NCI-H128 (cell line): ENCODE measurements around the gene VPS13D.

Source experiments
- DNase-seq: peaks from one replicate; lab custom pipeline; 2025; ENCODE audit not compliant: unreplicated experiment; lab: John Stamatoyannopoulos, UW

Gene VPS13D

GRCh38 chr1:12417389-12417788, 187.6 kb downstream of the VPS13D start:
- no peak for DNase-seq

DNA sequence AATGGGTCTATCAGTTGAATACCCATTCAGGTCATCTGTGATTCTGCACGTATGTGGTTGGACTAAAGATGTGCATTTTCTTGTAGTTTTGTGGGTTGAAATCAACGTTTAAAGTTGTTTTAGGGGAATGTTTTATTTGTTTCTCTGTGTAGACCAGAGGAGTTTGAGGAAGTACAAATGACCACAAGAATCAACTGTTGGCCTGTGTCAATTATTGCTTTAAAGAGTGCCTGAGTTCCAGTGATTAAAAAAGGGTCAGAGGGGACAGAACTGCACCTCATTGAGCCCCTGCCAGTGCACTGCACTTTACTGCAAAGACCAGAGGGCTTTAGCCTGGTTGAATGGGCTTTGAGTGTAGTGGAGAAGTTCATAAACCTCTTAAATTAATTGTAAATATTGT, 190.3 kb downstream of the VPS13D start:
- no peak for DNase-seq

DNA sequence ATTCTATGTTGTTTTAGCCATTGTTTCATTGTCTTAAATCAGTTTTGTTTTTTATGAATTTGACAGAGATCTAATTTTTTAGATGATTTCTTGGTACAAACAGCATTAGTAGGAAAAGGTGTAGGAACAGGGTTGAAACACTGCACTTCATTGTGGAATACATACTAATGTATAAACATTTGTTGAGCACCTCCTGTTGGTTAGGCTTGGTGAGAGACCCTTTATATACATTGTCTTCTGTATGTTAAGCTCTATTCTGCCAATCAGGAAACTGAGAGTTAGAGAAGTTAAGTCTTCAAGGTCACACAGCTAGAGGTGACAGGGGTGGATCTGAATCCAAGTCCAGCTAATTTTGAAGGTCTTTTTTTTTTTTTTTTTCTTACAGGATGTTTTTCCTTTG, 192.7 kb downstream of the VPS13D start:
- no peak for DNase-seq

GRCh38 chr1:12424087-12424529, 194.3 kb downstream of the VPS13D start:
- no peak for DNase-seq

DNA sequence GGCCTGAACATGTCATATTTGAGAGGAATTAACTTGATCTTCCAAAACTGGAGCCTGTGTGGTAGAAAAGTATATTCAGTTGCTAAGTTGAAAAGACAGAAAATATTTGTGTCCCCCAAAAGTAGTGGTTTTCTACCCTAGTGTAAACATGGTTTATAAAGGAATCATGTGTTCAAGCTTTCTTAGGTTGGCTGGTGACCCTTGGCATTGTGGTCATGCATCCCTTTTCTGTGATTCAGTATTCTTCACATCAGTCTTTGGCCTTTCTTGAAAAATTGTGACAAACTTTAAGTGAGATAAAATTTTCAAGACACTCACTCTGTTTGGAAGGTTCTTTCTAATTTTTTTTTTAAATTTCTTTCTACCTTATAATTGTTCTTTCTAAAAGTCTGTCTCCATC, 195.0 kb downstream of the VPS13D start:
- DNase-seq: no peak

GRCh38 chr1:12426030-12426429, 196.2 kb downstream of the VPS13D start:
- no peak for DNase-seq

GRCh38 chr1:12428334-12428733, 198.5 kb downstream of the VPS13D start:
- DNase-seq: no peak

DNA sequence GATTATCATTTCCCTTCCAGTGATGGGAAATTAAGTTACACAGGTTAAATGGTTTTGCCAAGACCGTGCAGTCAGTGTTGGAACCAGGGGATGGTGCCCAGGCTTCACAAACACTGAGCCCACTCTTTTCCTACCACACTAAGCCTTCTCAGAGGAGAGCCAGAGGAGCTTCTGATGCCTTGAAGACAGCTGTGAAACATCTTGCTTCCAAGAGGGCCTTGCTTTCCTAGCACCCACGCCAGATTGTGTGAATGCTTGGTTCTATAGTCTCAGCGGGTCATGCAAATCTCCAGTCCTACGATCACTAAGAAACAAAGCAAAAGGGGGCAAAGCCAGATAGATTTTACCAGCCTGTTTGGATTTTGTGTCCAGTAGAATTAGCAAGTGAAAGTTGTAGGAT, 200.7 kb downstream of the VPS13D start:
- no peak for DNase-seq

GRCh38 chr1:12432897-12433296, 203.1 kb downstream of the VPS13D start:
- DNase-seq: no peak

DNA sequence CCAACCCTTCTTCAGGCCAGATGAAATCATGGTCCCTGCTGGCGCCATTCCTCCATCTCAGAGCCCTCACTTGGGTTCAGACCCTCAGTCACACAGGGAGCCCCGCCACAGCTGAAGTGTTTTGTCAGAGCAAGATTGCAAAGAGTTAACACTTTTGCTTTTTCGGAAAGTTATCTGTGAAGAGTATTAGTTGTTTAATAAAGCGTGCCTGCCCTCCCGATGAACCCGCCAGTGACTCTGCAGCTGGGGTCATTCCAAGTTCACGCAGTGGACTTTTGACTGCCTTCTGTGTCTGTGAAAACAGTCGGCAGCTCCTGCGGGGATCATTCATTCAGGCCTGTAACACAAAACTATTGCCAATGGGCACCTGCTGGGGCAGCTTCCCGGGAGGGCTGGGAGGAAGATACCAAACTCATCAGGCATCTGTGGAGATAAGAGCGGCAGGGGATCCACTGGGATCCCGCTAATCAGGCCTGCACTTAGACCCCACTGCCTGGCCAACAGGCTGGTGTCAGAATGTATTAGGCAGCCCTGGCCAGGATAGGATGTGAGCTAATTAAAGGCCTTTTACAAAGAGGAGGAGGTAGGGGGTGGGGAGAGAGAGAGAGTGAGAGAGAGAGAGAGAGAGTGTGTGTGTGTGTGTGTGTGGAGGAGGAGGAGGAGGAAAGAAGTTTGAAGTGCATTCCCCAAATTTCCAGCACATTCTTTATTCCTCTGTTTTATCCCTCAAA, 203.7 kb downstream of the VPS13D start:
- no peak for DNase-seq

DNA sequence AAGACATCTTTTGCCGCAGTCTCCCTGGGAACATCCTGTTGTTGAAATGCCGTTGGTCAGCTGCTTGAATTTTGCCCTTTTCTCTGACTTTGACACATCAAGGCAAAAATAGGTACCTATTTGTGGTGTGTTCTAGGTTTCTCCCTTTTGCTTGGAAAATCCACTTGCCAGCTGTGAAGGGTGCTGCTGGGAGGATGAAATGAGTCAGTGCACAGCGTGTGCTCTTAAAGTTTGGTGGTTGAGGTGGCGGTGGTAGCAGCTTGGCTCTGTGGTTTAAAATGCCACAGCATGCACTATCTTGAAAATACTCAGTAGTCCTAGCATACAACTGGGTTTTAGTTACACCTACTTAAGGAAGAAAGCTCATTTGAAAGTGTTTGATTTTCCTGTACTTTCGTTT, 204.3 kb downstream of the VPS13D start:
- no peak for DNase-seq

DNA sequence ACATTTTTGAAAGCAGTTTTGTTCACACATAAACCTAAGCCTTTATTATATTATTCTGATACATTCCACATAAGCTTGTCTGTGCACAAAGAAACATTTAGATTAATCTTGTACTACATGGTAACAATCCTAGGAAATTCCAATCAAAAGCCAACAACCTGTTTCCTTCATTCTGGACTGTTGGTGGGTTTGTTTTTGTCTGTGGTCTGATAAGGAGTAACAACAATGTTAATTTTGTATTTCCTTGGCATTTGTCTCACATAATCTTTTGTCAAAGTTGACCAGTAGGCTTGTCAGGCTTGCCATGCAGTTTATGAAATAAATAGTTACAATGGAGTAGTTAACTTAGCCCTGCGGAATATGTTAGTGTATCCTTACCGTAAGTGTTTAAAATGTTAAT, 204.9 kb downstream of the VPS13D start:
- no peak for DNase-seq

DNA sequence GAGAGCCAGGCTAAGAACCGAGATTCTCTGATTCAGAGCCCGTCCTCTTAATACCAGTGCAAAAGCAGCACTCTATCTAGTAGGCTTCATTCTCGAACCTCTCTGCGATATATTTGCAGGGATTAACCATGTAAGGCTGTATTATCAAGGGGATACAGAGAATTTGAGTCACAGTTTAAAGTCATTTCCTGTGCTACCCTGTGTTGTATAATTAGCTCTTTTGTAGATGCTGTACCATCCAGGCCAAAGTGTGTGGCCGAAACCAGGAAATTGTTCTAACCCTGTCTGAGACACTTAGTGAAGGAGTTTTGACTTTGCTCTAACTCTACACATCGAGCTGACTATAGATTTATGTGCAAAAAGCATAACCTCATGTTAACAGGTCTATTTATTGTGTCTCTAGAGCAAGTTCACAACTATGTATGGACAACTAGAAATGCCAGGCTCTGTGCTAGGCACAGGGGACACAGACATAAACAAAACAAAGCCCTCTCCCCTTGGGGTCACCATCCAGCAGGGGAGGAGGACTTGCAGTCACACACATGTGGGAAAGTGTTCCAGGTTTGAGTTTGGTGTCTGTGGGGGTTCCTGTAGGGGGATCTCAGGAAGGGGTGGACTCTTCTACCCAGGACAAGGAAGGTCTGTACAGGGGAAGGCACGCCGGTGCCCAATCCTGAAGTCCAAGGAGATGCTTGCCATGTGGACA, 206.0 kb downstream of the VPS13D start:
- DNase-seq: no peak

- DNase-seq: no peak
Observed at GRCh38 chr1:12436345-12436658, 206.5 kb downstream of the VPS13D start.

GRCh38 chr1:12436817-12437599, 207.2 kb downstream of the VPS13D start:
- no peak for DNase-seq

DNA sequence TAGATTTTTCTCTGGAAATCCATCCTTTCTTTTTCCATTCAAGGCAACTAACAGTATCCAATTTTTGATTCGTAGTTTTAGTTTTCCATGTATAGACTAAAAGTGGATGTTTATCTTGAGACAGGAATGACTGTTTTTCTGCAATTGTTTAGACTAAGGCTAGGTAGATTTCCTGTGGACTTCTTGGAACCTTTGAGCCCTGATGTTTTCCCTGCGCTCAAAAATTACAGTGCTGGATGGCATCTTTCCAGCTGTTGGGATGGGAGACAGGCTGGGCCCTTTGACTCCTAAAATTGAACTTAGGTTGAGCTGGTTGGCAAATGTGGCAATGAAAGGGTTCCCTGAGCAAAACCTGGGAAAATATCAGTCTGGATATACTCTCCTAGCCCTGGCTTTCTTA, 207.8 kb downstream of the VPS13D start:
- no peak for DNase-seq

- DNase-seq: no peak
Observed at GRCh38 chr1:12438349-12438924, 208.6 kb downstream of the VPS13D start.

- no peak for DNase-seq
Observed at GRCh38 chr1:12439073-12439472, 209.2 kb downstream of the VPS13D start.

DNA sequence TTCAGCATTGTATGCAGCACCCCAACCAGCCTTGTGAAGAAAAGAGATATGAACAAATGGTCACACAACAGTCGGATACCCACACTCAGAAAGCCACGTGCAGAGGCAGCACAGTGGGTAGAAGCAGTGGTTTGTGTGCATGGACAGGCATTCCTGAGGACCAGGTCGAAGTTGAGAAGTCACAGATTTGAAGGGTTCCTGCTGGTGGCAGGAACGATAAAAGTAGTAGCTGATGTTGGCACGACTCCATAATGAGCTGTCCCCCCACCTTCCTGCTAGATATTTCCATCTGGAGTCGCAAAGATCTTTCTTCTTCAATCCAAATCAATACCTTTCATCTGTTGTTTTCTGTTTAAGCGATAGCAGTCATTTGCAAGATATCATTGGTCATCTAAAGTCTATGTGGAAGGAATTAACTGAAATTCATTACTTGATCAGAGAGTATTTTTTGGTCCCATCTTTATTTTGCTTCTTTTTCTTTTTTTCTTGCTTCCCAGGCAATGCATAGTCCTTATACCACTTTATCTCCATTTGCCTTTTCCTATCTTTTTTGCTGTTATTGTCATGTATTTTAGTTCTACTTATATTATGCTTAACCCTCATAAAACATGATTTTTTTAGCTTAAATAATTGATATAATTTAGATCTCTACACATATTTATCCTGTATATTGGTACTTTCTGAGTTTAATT, 211.7 kb downstream of the VPS13D start:
- no peak for DNase-seq

GRCh38 chr1:12442217-12442616, 212.4 kb downstream of the VPS13D start:
- no peak for DNase-seq

DNA sequence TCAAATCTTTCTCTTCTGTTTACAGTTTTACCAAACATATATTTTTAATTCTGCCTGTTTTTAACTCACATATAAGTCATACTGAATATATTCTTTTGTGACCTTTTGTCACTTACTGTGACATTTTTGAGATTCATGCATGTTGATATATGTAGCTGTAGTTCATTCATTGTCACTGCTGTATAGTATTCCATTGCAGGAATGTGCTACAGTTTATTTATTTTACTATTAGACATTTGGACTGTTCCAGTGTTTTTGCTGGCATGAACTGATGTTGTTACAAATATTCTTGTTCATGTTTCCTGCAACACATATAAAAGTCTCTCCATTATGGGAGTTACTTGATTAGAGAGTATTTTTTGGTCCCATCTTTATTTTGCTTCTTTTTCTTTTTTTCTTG, 213.3 kb downstream of the VPS13D start:
- no peak for DNase-seq
